ENCODE results near the gene PLEKHA7.
A peak's percentile ranks its signal among the peaks of the same experiment; 100 is the strongest.
"Not testable (repeated sequence)": the region's sequence is repeated elsewhere in the genome, so short reads cannot be mapped to it uniquely, and the experiment has no call there.

PLEKHA7 gene

GRCh38 chr11:16941935-16942334, 72.3 kb downstream of the PLEKHA7 start:
- DNase-seq, result no peak

GRCh38 chr11:16938061-16938460, 76.2 kb downstream of the PLEKHA7 start:
- no peak for DNase-seq

GRCh38 chr11:16936643-16937042, 77.6 kb downstream of the PLEKHA7 start:
- no peak for DNase-seq

GRCh38 chr11:16935518-16936302, 78.5 kb downstream of the PLEKHA7 start:
- DNase-seq, result peak in 1 of 2 donors; percentile 13

GRCh38 chr11:16933756-16934603, 80.2 kb downstream of the PLEKHA7 start:
- DNase-seq, result no peak

- DNase-seq, result no peak
Measured at GRCh38 chr11:16933291-16933690, 80.9 kb downstream of the PLEKHA7 start.

- DNase-seq, result no peak
Measured at GRCh38 chr11:16928044-16928443, 86.2 kb downstream of the PLEKHA7 start.

- DNase-seq, result no peak
Measured at GRCh38 chr11:16926883-16927626, 87.2 kb downstream of the PLEKHA7 start.

GRCh38 chr11:16925561-16926065, 88.6 kb downstream of the PLEKHA7 start:
- DNase-seq, result no peak

- DNase-seq, result no peak
Measured at GRCh38 chr11:16924826-16925560, 89.2 kb downstream of the PLEKHA7 start.

GRCh38 chr11:16924462-16924825, 89.8 kb downstream of the PLEKHA7 start:
- no peak for DNase-seq

GRCh38 chr11:16923987-16924386, 90.2 kb downstream of the PLEKHA7 start:
- DNase-seq, result no peak

GRCh38 chr11:16921668-16922067, 92.5 kb downstream of the PLEKHA7 start:
- DNase-seq, result no peak

- no peak for DNase-seq
Measured at GRCh38 chr11:16921019-16921418, 93.2 kb downstream of the PLEKHA7 start.

GRCh38 chr11:16920559-16920958, 93.7 kb downstream of the PLEKHA7 start:
- no peak for DNase-seq

GRCh38 chr11:16918543-16919182, 95.6 kb downstream of the PLEKHA7 start:
- not testable (repeated sequence) for DNase-seq

GRCh38 chr11:16917941-16918340, 96.3 kb downstream of the PLEKHA7 start:
- no peak for DNase-seq

GRCh38 chr11:16912692-16913111, 101.5 kb downstream of the PLEKHA7 start:
- DNase-seq, result no peak

- no peak for DNase-seq
Measured at GRCh38 chr11:16911658-16912057, 102.6 kb downstream of the PLEKHA7 start.

- DNase-seq, result no peak
Measured at GRCh38 chr11:16911186-16911585, 103.0 kb downstream of the PLEKHA7 start.

GRCh38 chr11:16909359-16910035, 104.7 kb downstream of the PLEKHA7 start:
- no peak for DNase-seq
